ENCODE measurements around the gene FAM180B. TPM values are rescaled to one million over a fixed set of nuclear protein-coding genes. Genes with fewer than 3 reads are reported as not detected.

The FAM180B gene
- total RNA-seq, 2 experiments from 2014 or later = not detected

DNA sequence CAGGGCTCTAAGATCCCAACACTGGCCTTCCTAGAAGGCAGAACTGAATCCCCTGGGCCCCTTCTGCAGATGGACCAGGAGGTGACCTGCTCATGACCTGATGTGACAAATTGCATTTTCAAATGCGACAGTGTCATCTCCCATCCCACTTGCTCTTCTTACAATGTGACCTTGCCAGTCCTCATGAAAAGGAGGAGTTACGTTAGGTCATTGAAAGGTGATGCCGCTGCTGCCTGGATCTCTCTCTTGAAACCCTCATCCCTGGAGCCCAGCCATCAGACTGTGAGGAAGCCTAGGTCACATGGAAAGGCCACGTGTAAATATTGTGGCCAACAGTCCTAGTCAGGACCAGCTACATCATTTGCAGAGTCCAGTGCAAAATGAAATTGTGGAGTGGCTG, 13.4 kb downstream of the FAM180B start:
- Mint-ChIP-seq H3K4me1 (ENCODE audit: low read depth) (no peaks in the 10 kb centered on the region), H3K9me3 (ENCODE audit: insufficient read depth) (no peaks in the 10 kb centered on the region), H3K27ac (no peak overlapping the region), H3K36me3 (ENCODE audit: low read depth) (no peaks in the 10 kb centered on the region), H3K4me3 (no peak overlapping the region), H3K27me3 (ENCODE audit: low read depth) (peaks cover 14% of the 10 kb centered on the region)
- DNase-seq = no peak
- no peak for ATAC-seq
- ChIA-PET CTCF (no interaction called here), POLR2A (no interaction called here)

- DNase-seq = no peak
- no peak for ATAC-seq
- CTCF ChIA-PET = no interaction called here
- H3K9me3 Mint-ChIP-seq (ENCODE audit: insufficient read depth) = no peaks in the 10 kb centered on the region
- no peaks in the 10 kb centered on the region for H3K4me1 Mint-ChIP-seq (ENCODE audit: low read depth)
- H3K36me3 Mint-ChIP-seq (ENCODE audit: low read depth) = no peaks in the 10 kb centered on the region
- POLR2A ChIA-PET = no interaction called here
- peaks cover 17% of the 10 kb centered on the region for H3K27me3 Mint-ChIP-seq (ENCODE audit: low read depth)
- H3K27ac Mint-ChIP-seq = no peak overlapping the region
- H3K4me3 Mint-ChIP-seq = no peak overlapping the region
Measured at GRCh38 chr11:47603295-47603694, 16.8 kb downstream of the FAM180B start.

DNA sequence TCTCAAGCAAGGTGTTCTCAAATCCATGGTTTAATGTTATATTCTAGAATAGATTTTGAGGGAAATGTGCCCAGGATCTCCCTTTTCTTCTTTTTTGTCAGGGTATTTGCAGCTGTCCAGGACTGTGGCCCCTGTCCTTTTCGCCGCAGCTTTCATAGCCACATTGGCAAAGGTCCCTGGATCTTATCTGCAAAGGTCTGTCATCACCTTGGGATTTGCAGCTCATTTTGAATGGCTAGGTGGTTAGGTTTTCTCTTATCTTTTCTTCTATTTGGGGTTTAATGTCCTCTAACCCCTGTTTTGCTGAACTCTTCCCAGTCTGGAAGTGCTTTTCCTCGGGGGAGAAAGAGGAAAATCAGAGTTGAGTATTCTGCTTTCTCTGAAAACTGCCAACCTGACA, 19.4 kb downstream of the FAM180B start:
- ChIA-PET POLR2A (interaction anchor here (1.5 kb wide), 1 partner anchor 27 kb away, joined by 5 read pairs; the partner anchor contains the start of genes KBTBD4 and NDUFS3), CTCF (interaction anchor here (1.9 kb wide), 1 partner anchor 14 kb away, joined by 7 read pairs; no protein-coding TSS in a partner anchor)
- H3K36me3 Mint-ChIP-seq (ENCODE audit: low read depth) = no peaks in the 10 kb centered on the region
- H3K4me3 Mint-ChIP-seq = no peak overlapping the region
- no peak for DNase-seq
- no peaks in the 10 kb centered on the region for H3K9me3 Mint-ChIP-seq (ENCODE audit: insufficient read depth)
- H3K27me3 Mint-ChIP-seq (ENCODE audit: low read depth) = peaks cover 13% of the 10 kb centered on the region
- H3K4me1 Mint-ChIP-seq (ENCODE audit: low read depth) = peaks cover 7% of the 10 kb centered on the region
- H3K27ac Mint-ChIP-seq = no peak overlapping the region
- no peak for ATAC-seq

GRCh38 chr11:47606731-47607130, 20.3 kb downstream of the FAM180B start:
- Mint-ChIP-seq H3K27ac (no peak overlapping the region), H3K9me3 (ENCODE audit: insufficient read depth) (no peaks in the 10 kb centered on the region), H3K36me3 (ENCODE audit: low read depth) (no peaks in the 10 kb centered on the region), H3K27me3 (ENCODE audit: low read depth) (peaks cover 13% of the 10 kb centered on the region), H3K4me3 (no peak overlapping the region), H3K4me1 (ENCODE audit: low read depth) (peaks cover 10% of the 10 kb centered on the region)
- DNase-seq (no peak), ATAC-seq (no peak)
- POLR2A ChIA-PET = interaction anchor here (0.6 to 0.7 kb wide), 2 partner anchors 28 to 30 kb away, joined by 3 read pairs; partner anchors contain the start of genes KBTBD4 and NDUFS3
- CTCF ChIA-PET = interaction anchor here (1.4 to 1.9 kb wide), 3 partner anchors 10 to 232 kb away, joined by 7 read pairs; no protein-coding TSS in a partner anchor

DNA sequence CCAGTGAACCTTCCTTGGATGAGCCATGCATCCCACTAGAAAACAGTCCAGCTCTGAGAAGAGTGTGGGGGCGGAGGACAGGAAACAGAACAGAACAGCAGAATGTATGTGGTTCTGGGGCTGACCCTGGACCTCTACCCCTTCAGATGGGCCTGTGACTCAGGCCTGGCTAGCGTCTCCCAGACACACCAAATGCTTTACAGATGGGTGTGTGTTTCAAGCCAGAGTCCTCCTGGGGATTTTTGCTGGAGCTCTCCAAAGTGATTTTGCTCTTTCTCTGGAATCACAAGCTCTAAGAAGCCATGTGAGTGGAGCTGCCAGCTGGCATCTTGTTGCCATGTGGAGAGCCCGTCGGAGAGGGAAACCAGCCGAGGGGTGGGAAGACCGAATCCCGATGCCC, 20.9 kb downstream of the FAM180B start:
- no peaks in the 10 kb centered on the region for H3K9me3 Mint-ChIP-seq (ENCODE audit: insufficient read depth)
- no peak for DNase-seq
- no peak for ATAC-seq
- H3K27me3 Mint-ChIP-seq (ENCODE audit: low read depth) = peaks cover 13% of the 10 kb centered on the region
- ChIA-PET POLR2A (interaction anchor here (0.6 to 0.7 kb wide), 2 partner anchors 29 to 31 kb away, joined by 3 read pairs; partner anchors contain the start of genes KBTBD4 and NDUFS3), CTCF (interaction anchor here (1.4 to 1.9 kb wide), 3 partner anchors 10 to 233 kb away, joined by 7 read pairs; no protein-coding TSS in a partner anchor)
- no peak overlapping the region for H3K4me3 Mint-ChIP-seq
- no peak overlapping the region for H3K27ac Mint-ChIP-seq
- no peaks in the 10 kb centered on the region for H3K36me3 Mint-ChIP-seq (ENCODE audit: low read depth)
- H3K4me1 Mint-ChIP-seq (ENCODE audit: low read depth) = peaks cover 11% of the 10 kb centered on the region

- Mint-ChIP-seq H3K4me3 (no peak overlapping the region), H3K36me3 (ENCODE audit: low read depth) (no peaks in the 10 kb centered on the region), H3K27me3 (ENCODE audit: low read depth) (peaks cover 12% of the 10 kb centered on the region), H3K27ac (no peak overlapping the region), H3K4me1 (ENCODE audit: low read depth) (peaks cover 11% of the 10 kb centered on the region), H3K9me3 (ENCODE audit: insufficient read depth) (no peaks in the 10 kb centered on the region)
- ChIA-PET POLR2A (no interaction called here), CTCF (no interaction called here)
- DNase-seq (no peak), ATAC-seq (no peak)
Measured at GRCh38 chr11:47609675-47610074, 23.2 kb downstream of the FAM180B start.

GRCh38 chr11:47611348-47611794, 24.9 kb downstream of the FAM180B start:
- POLR2A ChIA-PET = no interaction called here
- H3K27me3 Mint-ChIP-seq (ENCODE audit: low read depth) = peaks cover 3% of the 10 kb centered on the region
- peaks cover 16% of the 10 kb centered on the region for H3K4me1 Mint-ChIP-seq (ENCODE audit: low read depth)
- H3K27ac Mint-ChIP-seq = no peak overlapping the region
- H3K36me3 Mint-ChIP-seq (ENCODE audit: low read depth) = no peaks in the 10 kb centered on the region
- CTCF ChIA-PET = no interaction called here
- ATAC-seq (no peak), DNase-seq (no peak)
- H3K9me3 Mint-ChIP-seq (ENCODE audit: insufficient read depth) = no peaks in the 10 kb centered on the region
- no peak overlapping the region for H3K4me3 Mint-ChIP-seq

DNA sequence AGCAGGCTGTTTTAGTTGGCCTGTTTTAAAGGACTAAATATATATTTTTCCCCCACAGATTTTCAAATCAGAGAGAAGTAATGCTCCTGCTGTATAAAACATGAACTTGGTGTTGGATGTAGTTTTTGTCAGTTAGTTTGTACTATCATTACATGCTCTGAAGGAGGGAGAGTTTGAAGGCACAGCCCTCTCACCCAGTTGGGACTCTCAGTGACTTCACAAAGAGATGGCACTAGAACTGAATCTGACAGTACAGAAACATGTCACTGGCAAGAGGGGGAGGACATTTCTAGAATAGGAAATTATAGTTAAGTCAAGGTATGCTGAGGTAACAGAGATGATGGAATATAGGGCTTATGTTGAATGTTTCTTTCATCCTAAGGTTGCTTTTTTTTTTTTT, 28.8 kb downstream of the FAM180B start:
- DNase-seq (no peak), ATAC-seq (no peak)
- peaks cover 25% of the 10 kb centered on the region for H3K4me1 Mint-ChIP-seq (ENCODE audit: low read depth)
- H3K27me3 Mint-ChIP-seq (ENCODE audit: low read depth) = no peaks in the 10 kb centered on the region
- no peak overlapping the region for H3K27ac Mint-ChIP-seq
- ChIA-PET CTCF (no interaction called here), POLR2A (no interaction called here)
- no peak overlapping the region for H3K4me3 Mint-ChIP-seq
- H3K9me3 Mint-ChIP-seq (ENCODE audit: insufficient read depth) = no peaks in the 10 kb centered on the region
- peaks cover 17% of the 10 kb centered on the region for H3K36me3 Mint-ChIP-seq (ENCODE audit: low read depth)

DNA sequence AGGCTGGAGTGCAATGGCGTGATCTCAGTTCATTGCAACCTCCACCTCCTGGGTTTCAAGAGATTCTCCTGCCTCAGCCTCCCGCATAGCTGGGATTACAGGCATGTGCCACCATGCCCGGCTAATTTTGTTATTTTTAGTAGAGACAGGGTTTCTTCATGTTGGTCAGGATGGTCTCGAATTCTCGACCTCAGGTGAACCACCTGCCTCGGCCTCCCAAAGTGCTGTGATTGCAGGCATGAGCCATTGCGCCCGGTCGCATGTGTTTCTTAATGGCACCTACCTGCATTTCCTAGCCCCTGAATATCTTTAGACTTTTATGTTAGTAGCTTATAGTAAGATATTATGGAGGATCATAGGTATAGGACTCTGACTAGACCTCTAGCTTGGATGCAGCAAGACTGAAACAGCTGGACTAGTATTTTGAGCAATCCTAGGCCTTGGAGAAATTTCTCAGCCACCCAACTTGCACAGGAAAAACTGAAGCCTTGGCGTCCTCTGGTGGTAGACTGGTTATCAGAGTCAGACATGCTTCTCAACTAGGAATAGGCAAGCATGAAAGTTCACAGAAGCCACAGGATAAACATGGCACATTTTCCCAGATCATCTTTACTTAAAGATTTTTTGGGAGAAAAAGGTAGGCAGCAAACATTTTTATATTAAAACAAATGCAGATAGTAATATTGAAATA, 30.4 kb downstream of the FAM180B start:
- H3K36me3 Mint-ChIP-seq (ENCODE audit: low read depth) = peaks cover 24% of the 10 kb centered on the region
- no peaks in the 10 kb centered on the region for H3K9me3 Mint-ChIP-seq (ENCODE audit: insufficient read depth)
- no peak overlapping the region for H3K4me3 Mint-ChIP-seq
- no peak for ATAC-seq
- POLR2A ChIA-PET = no interaction called here
- peak; percentile 44 for DNase-seq
- peaks cover 21% of the 10 kb centered on the region for H3K4me1 Mint-ChIP-seq (ENCODE audit: low read depth)
- CTCF ChIA-PET = interaction anchor here (0.6 to 1.9 kb wide), 10 partner anchors 10 to 243 kb away, joined by 3 to 8 read pairs (median 4); partner anchors contain the start of gene PTPMT1
- H3K27ac Mint-ChIP-seq = no peak overlapping the region
- H3K27me3 Mint-ChIP-seq (ENCODE audit: low read depth) = no peaks in the 10 kb centered on the region

GRCh38 chr11:47617417-47617809, 30.9 kb downstream of the FAM180B start:
- ATAC-seq (no peak), DNase-seq (no peak)
- peaks cover 27% of the 10 kb centered on the region for H3K36me3 Mint-ChIP-seq (ENCODE audit: low read depth)
- CTCF ChIA-PET = interaction anchor here (1.0 to 1.9 kb wide), 8 partner anchors 11 to 243 kb away, joined by 3 to 8 read pairs (median 4); partner anchors contain the start of gene PTPMT1
- no peaks in the 10 kb centered on the region for H3K27me3 Mint-ChIP-seq (ENCODE audit: low read depth)
- peaks cover 21% of the 10 kb centered on the region for H3K4me1 Mint-ChIP-seq (ENCODE audit: low read depth)
- no peak overlapping the region for H3K4me3 Mint-ChIP-seq
- no peaks in the 10 kb centered on the region for H3K9me3 Mint-ChIP-seq (ENCODE audit: insufficient read depth)
- POLR2A ChIA-PET = interaction anchor here (0.6 kb wide), 1 partner anchor 74 kb away, joined by 3 read pairs; no protein-coding TSS in a partner anchor
- H3K27ac Mint-ChIP-seq = no peak overlapping the region

DNA sequence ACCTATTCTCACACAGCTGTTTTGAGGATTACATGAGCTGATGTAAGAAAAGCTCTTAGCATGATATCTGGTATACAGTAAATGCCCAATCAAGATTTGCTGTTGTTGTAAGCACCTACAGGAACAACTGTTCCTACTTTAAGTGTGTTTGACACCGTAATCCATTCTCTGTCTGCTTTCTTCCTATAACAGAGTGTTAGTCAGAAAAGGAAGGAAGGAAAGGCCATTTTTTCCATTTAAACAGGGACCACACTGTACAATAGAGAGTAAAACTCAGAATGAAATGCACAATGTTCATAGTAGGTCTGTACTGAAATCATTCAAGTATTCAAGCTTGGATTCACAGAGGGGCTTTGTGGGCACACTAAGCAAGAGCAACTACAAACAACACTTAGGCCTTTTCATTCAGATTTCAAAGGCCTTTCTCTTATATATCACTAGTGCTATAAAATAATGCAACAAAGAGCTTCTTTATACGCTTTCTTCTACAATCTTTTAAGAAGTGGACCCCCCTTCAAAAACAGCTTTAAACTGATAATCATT, 34.4 kb downstream of the FAM180B start:
- no peak overlapping the region for H3K27ac Mint-ChIP-seq
- H3K9me3 Mint-ChIP-seq (ENCODE audit: insufficient read depth) = no peaks in the 10 kb centered on the region
- no peaks in the 10 kb centered on the region for H3K27me3 Mint-ChIP-seq (ENCODE audit: low read depth)
- CTCF ChIA-PET = interaction anchor here (0.6 kb wide), 1 partner anchor 247 kb away, joined by 3 read pairs; no protein-coding TSS in a partner anchor
- H3K4me3 Mint-ChIP-seq = no peak overlapping the region
- H3K36me3 Mint-ChIP-seq (ENCODE audit: low read depth) = peaks cover 40% of the 10 kb centered on the region
- POLR2A ChIA-PET = no interaction called here
- ATAC-seq (no peak), DNase-seq (no peak)
- H3K4me1 Mint-ChIP-seq (ENCODE audit: low read depth) = peaks cover 21% of the 10 kb centered on the region

GRCh38 chr11:47626234-47626633, 39.8 kb downstream of the FAM180B start:
- H3K9me3 Mint-ChIP-seq (ENCODE audit: insufficient read depth) = no peaks in the 10 kb centered on the region
- H3K36me3 Mint-ChIP-seq (ENCODE audit: low read depth) = peaks cover 51% of the 10 kb centered on the region

More at GRCh38 chr11:47626234-47626633, 39.8 kb downstream of the FAM180B start:
- CTCF ChIA-PET = interaction anchor here (0.6 to 0.9 kb wide), 2 partner anchors 10 to 137 kb away, joined by 3 read pairs; no protein-coding TSS in a partner anchor
- Mint-ChIP-seq H3K27me3 (ENCODE audit: low read depth) (no peaks in the 10 kb centered on the region), H3K4me1 (ENCODE audit: low read depth) (no peaks in the 10 kb centered on the region), H3K27ac (no peak overlapping the region), H3K4me3 (no peak overlapping the region)
- ATAC-seq (no peak), DNase-seq (no peak)
- POLR2A ChIA-PET = no interaction called here
